SK-N-SH (cell line): Measurements from ENCODE around the gene MEGF8. TPM values are rescaled to one million over a fixed set of nuclear protein-coding genes. Genes with fewer than 3 reads are reported as not detected.
A peak's percentile ranks its signal among the peaks of the same experiment; 100 is the strongest.

Experiments used
- CTCF ChIA-PET: fragments of 300-600, 350-600 bp; formaldehyde crosslinking; extraction: SDS; loops from one replicate; lab custom pipeline; 2021; lab: Yijun Ruan, JAX
- POLR2A ChIA-PET: fragments of 350-600 bp; sonication (Branson Sonifier 250); formaldehyde crosslinking; extraction: SDS; loops from one replicate; lab custom pipeline; 2020; ENCODE audit warnings: antibody characterized with exemption, inconsistent platforms; lab: Yijun Ruan, JAX
- DNase-seq: peaks from one replicate; pipeline ENCODE4 v3.0.0; 2012
- H2AFZ ChIP-seq: fragments of 200-600 bp; sonication (generic); 2 replicates; pipeline ENCODE4 v1.8.1; 2016; ENCODE audit warnings: antibody characterized with exemption, mild to moderate bottlenecking, low read depth
- H3F3A ChIP-seq: fragments of 200-600 bp; sonication (generic); replicated peaks from 2 replicates; pipeline ENCODE3; 2016; ENCODE audit warnings: antibody characterized with exemption, mild to moderate bottlenecking; ENCODE audit not compliant: insufficient read depth
- H3K27ac ChIP-seq, 2 experiments: fragments of 200-500 bp in 1 of 2; fragments of 200-600 bp in 1 of 2; sonication (Bioruptor generic) in 1 of 2; sonication (generic), shearing (Covaris generic) in 1 of 2; 2 replicates each; pipeline versions ENCODE4 v1.5.1 to v1.6.1; 2014 to 2016; ENCODE audit warnings: low read depth in 2 of 2, inconsistent platforms in 1 of 2, low read length in 1 of 2, mild to moderate bottlenecking in 1 of 2, mixed read lengths in 1 of 2
- H3K27me3 ChIP-seq: fragments of 200-600 bp; sonication (generic), shearing (Covaris generic); 2 replicates; pipeline ENCODE4 v1.6.1; 2016; ENCODE audit warnings: mixed run types; ENCODE audit not compliant: insufficient read depth
- H3K36me3 ChIP-seq, 2 experiments: fragments of 200-500 bp in 1 of 2; fragments of 200-600 bp in 1 of 2; sonication (Bioruptor generic) in 1 of 2; sonication (generic) in 1 of 2; replicated peaks in 1 of 2; 2 replicates each; pipeline versions ENCODE3 to v1.5.1; 2014 to 2016; ENCODE audit warnings: low read length in 1 of 2, mild to moderate bottlenecking in 1 of 2; ENCODE audit not compliant: insufficient read depth in 2 of 2, control insufficient read depth in 1 of 2
- H3K4me1 ChIP-seq, 2 experiments: fragments of 200-500 bp in 1 of 2; fragments of 200-600 bp in 1 of 2; sonication (Bioruptor generic) in 1 of 2; sonication (generic), shearing (Covaris generic) in 1 of 2; 2 replicates each; pipeline versions ENCODE4 v1.5.1 to v1.6.1; 2014 to 2016; ENCODE audit warnings: low read depth in 1 of 2, low read length in 1 of 2, mixed run types in 1 of 2; ENCODE audit not compliant: insufficient read depth in 2 of 2, control insufficient read depth in 1 of 2
- H3K4me2 ChIP-seq: fragments of 200-600 bp; sonication (generic), shearing (Covaris generic); 2 replicates; pipeline ENCODE4 v1.6.1; 2017; ENCODE audit warnings: mixed run types
- H3K4me3 ChIP-seq, 2 experiments: fragments of 200-500 bp in 1 of 2; fragments of 200-600 bp in 1 of 2; sonication (Bioruptor generic) in 1 of 2; sonication (generic), shearing (Covaris generic) in 1 of 2; 2 replicates each; pipeline versions ENCODE4 v1.5.1 to v1.8.1; 2014 to 2016; ENCODE audit warnings: low read depth in 2 of 2, inconsistent platforms in 1 of 2, low read length in 1 of 2, mild to moderate bottlenecking in 1 of 2, mixed read lengths in 1 of 2, moderate library complexity in 1 of 2
- H3K79me2 ChIP-seq: fragments of 200-600 bp; sonication (generic); 2 replicates; pipeline ENCODE4 v1.8.1; 2017; ENCODE audit warnings: mild to moderate bottlenecking; ENCODE audit not compliant: insufficient read depth
- H3K9ac ChIP-seq: fragments of 200-600 bp; sonication (generic); 2 replicates; pipeline ENCODE4 v1.6.1; 2017; ENCODE audit warnings: mixed run types
- H3K9me2 ChIP-seq: fragments of 200-600 bp; sonication (generic); 2 replicates; pipeline ENCODE4 v1.6.1; 2017; ENCODE audit warnings: mixed run types
- H3K9me3 ChIP-seq: fragments of 200-600 bp; sonication (generic); 2 replicates; pipeline ENCODE4 v1.6.1; 2017; ENCODE audit warnings: mixed run types, mild to moderate bottlenecking, moderate library complexity
- H4K20me1 ChIP-seq: fragments of 200-600 bp; sonication (generic); 2 replicates; pipeline ENCODE4 v1.6.1; 2017; ENCODE audit warnings: mild to moderate bottlenecking, mixed run types; ENCODE audit not compliant: insufficient read depth
- CHD2 ChIP-seq: fragments of 150-350 bp; IDR thresholded peaks from 2 replicates; pipeline ENCODE4 v1.6.1; 2018; ENCODE audit warnings: low read length; ENCODE audit not compliant: partially characterized antibody
- ELF1 ChIP-seq: IDR thresholded peaks from 2 replicates; pipeline ENCODE4 v1.4.0; 2012
- EP300 ChIP-seq, 2 experiments: IDR thresholded peaks; 2 replicates each; pipeline versions ENCODE4 v1.4.0 to v1.6.1; 2012; ENCODE audit warnings: borderline replicate concordance in 1 of 2, low read depth in 1 of 2, low read length in 1 of 2
- EZH2phosphoT487 ChIP-seq: fragments of 200-600 bp; sonication (generic); IDR thresholded peaks from 2 replicates; pipeline ENCODE4 v1.6.1; 2017; ENCODE audit warnings: low read depth, mixed run types, mild to moderate bottlenecking, antibody characterized with exemption, moderate library complexity, borderline replicate concordance
- FOXJ3 ChIP-seq: sonication (generic); formaldehyde crosslinking; IDR thresholded peaks from 2 replicates; pipeline ENCODE4 v1.5.1; 2020; ENCODE audit warnings: mild to moderate bottlenecking, missing genetic modification reagents
- GATA2 ChIP-seq: sonication (generic); formaldehyde crosslinking; IDR thresholded peaks from 2 replicates; pipeline ENCODE4 v1.5.0; 2020; ENCODE audit warnings: mild to moderate bottlenecking, missing genetic modification reagents
- IRF3 ChIP-seq: fragments of 150-350 bp; IDR thresholded peaks from 2 replicates; pipeline ENCODE4 v1.6.1; 2016; ENCODE audit warnings: mild to moderate bottlenecking, low read depth, low read length
- JUND ChIP-seq: IDR thresholded peaks from 2 replicates; pipeline ENCODE4 v1.4.0; 2012
- MXI1 ChIP-seq: IDR thresholded peaks from 2 replicates; pipeline ENCODE4 v1.6.1; 2012; ENCODE audit warnings: mild to moderate bottlenecking, low read depth, low read length, improper control_type of control experiment
- NRF1 ChIP-seq: IDR thresholded peaks from 2 replicates; pipeline ENCODE4 v1.6.1; 2012; ENCODE audit warnings: low read depth, mild to moderate bottlenecking, low read length
- PBX3 ChIP-seq: IDR thresholded peaks from 2 replicates; pipeline ENCODE4; 2012
- RCOR1 ChIP-seq: fragments of 150-350 bp; IDR thresholded peaks from 2 replicates; pipeline ENCODE4 v1.6.1; 2017; ENCODE audit warnings: antibody characterized with exemption, low read length
- REST ChIP-seq: IDR thresholded peaks from 2 replicates; pipeline ENCODE4 v1.6.1; 2012; ENCODE audit warnings: mild to moderate bottlenecking, low read depth, low read length, moderate library complexity
- RFX5 ChIP-seq: IDR thresholded peaks from 2 replicates; pipeline ENCODE4 v1.6.1; 2012; ENCODE audit warnings: mild to moderate bottlenecking, improper control_type of control experiment, low read length
- RXRA ChIP-seq: IDR thresholded peaks from 2 replicates; pipeline ENCODE4 v1.4.0; 2012; ENCODE audit warnings: low read depth, mild to moderate bottlenecking, borderline replicate concordance
- SMC3 ChIP-seq: IDR thresholded peaks from 2 replicates; pipeline ENCODE4 v1.6.1; 2012; ENCODE audit warnings: low read depth, low read length, improper control_type of control experiment
- TAF1 ChIP-seq: IDR thresholded peaks from 2 replicates; pipeline ENCODE4 v1.6.1; 2012; ENCODE audit warnings: low read depth, mild to moderate bottlenecking, low read length, moderate library complexity, borderline replicate concordance
- USF2 ChIP-seq: fragments of 150-350 bp; IDR thresholded peaks from 2 replicates; pipeline ENCODE4 v1.6.1; 2017; ENCODE audit warnings: antibody characterized with exemption, low read length, low read depth, borderline replicate concordance
- ZBTB33 ChIP-seq: IDR thresholded peaks from 2 replicates; pipeline ENCODE4 v1.4.0; 2012; ENCODE audit warnings: low read depth, borderline replicate concordance
- WGBS: methylation state at CpG from one replicate; pipeline ENCODE4 v1.1.6; 2017; ENCODE audit warnings: low lambda C conversion rate; 5-methylcytosine and 5-hydroxymethylcytosine counted together
- polyA plus RNA-seq, 3 experiments: library from polyadenylated mRNA; depleted of rRNA; stranded (reverse); fragments of >200 nt; gene quantifications; 2 replicates each; pipeline ENCODE4 v1.2.3, GENCODE V29; 2012

MEGF8 gene
- polyA plus RNA-seq, 1 of the 3 experiments (the other 2 are of a cell fraction), result 19.1 TPM

- H4K20me1 ChIP-seq, result no peaks in the 10 kb centered on the region
- 94% methylated on average over 10 of the region's 16 CpGs for WGBS
- no peak overlapping the region for H3K9ac ChIP-seq
- H3K4me1 ChIP-seq, result no peaks in the 10 kb centered on the region
- no peak overlapping the region for H3K4me3 ChIP-seq
- no peak overlapping the region for H3K27ac ChIP-seq
- no peaks in the 10 kb centered on the region for H3K9me3 ChIP-seq
- POLR2A ChIA-PET, result interaction anchor here (0.6 kb wide), 1 partner anchor 10 kb away, joined by 3 read pairs; no protein-coding TSS in a partner anchor
- no peaks in the 10 kb centered on the region for H3K9me2 ChIP-seq
- no peak overlapping the region for H2AFZ ChIP-seq
- peaks cover 10 to 29% of the 10 kb centered on the region in 2 experiments for H3K36me3 ChIP-seq
- H3K79me2 ChIP-seq, result no peaks in the 10 kb centered on the region
- TF ChIP-seq REST, result no peak
- TF ChIP-seq NRF1, result no peak
- TF ChIP-seq FOXJ3, result no peak
- no peak for TF ChIP-seq ELF1
- no peak for TF ChIP-seq USF2
- TF ChIP-seq MXI1, result no peak
- no peak for TF ChIP-seq RCOR1
- TF ChIP-seq GATA2 (CRISPR knock-in tag), result no peak
- no peak for TF ChIP-seq ZBTB33
- no peak for TF ChIP-seq CHD2
- no peak for TF ChIP-seq SMC3
- TF ChIP-seq RFX5, result no peak
- TF ChIP-seq PBX3, result no peak
- TF ChIP-seq RXRA, result no peak
- TF ChIP-seq TAF1, result no peak
- no peak for TF ChIP-seq EP300 (IDR thresholded peaks at IDR 0.05; ENCODE audit: borderline replicate concordance in 1 of 2, low read depth in 1 of 2, low read length in 1 of 2)
- no peak for TF ChIP-seq EZH2phosphoT487
- no peak for TF ChIP-seq IRF3
- TF ChIP-seq JUND, result no peak
- TF ChIP-seq, all 33 proteins: peak for 0
- no peaks in the 10 kb centered on the region for H3K27me3 ChIP-seq
- no peak overlapping the region for H3K4me2 ChIP-seq
- peak; percentile 56 for DNase-seq
- CTCF ChIA-PET, result no interaction called here
- H3F3A ChIP-seq, result no peaks in the 10 kb centered on the region
Observed at GRCh38 chr19:42360787-42361544, 35.5 kb downstream of the MEGF8 start.
